Kidney capillary endothelial cell (primary cell): ENCODE measurements around the gene NDUFA3.
"Not testable (repeated sequence)": the region's sequence is repeated elsewhere in the genome, so short reads cannot be mapped to it uniquely, and the experiment has no call there.

Experiments used
- DNase-seq: peaks from one replicate; pipeline ENCODE4 v3.0.0-alpha.2; 2018; ENCODE audit warnings: low spot score

Gene NDUFA3

GRCh38 chr19:54102421-54103169 is at the start of gene NDUFA3:
Gene NDUFA3 (plus strand): TSS chr19:54102855. CDS start chr19:54102879, 24 bp downstream.
- DNase-seq, result peak; percentile 98

- no peak for DNase-seq
These were observed 40.0 kb upstream of the NDUFA3 start for GRCh38 chr19:54062643-54063042.

- DNase-seq, result no peak
These were observed 39.1 kb upstream of the NDUFA3 start, which contains the start of gene VSTM1 for GRCh38 chr19:54063350-54064116. Gene VSTM1 (minus strand): TSS chr19:54063897. CDS start chr19:54063777, 120 bp downstream.

- DNase-seq, result no peak
These were observed 33.2 kb upstream of the NDUFA3 start for GRCh38 chr19:54069470-54069869.

- no peak for DNase-seq
These were observed 28.8 kb upstream of the NDUFA3 start for GRCh38 chr19:54073829-54074228.

- no peak for DNase-seq
These were observed 27.8 kb upstream of the NDUFA3 start for GRCh38 chr19:54074851-54075250.

GRCh38 chr19:54077334-54077733 is 25.3 kb upstream of the NDUFA3 start:
- no peak for DNase-seq

GRCh38 chr19:54081032-54081431 is 21.6 kb upstream of the NDUFA3 start, which contains the start of gene TARM1:
Gene TARM1 (minus strand): TSS chr19:54081365. CDS start chr19:54081340, 25 bp downstream.
- DNase-seq, result no peak

- DNase-seq, result no peak
These were observed 18.2 kb upstream of the NDUFA3 start for GRCh38 chr19:54084410-54084809.

- no peak for DNase-seq
These were observed 8.1 kb upstream of the NDUFA3 start for GRCh38 chr19:54094426-54095000.

GRCh38 chr19:54095136-54095858 is 7.4 kb upstream of the NDUFA3 start:
- no peak for DNase-seq

- not testable (repeated sequence) for DNase-seq
These were observed 6.6 kb upstream of the NDUFA3 start for GRCh38 chr19:54095859-54096616.

GRCh38 chr19:54096617-54097106 is 6.0 kb upstream of the NDUFA3 start:
- DNase-seq, result no peak

GRCh38 chr19:54099190-54099902 is 3.3 kb upstream of the NDUFA3 start:
- no peak for DNase-seq

- not testable (repeated sequence) for DNase-seq
These were observed 2.8 kb upstream of the NDUFA3 start for GRCh38 chr19:54099903-54100255.

GRCh38 chr19:54100561-54100960 is 2.1 kb upstream of the NDUFA3 start, which contains the start of gene OSCAR:
Gene OSCAR (minus strand): TSS chr19:54100803. CDS start chr19:54100792, 11 bp downstream.
- no peak for DNase-seq

GRCh38 chr19:54104998-54105715 is 2.5 kb downstream of the NDUFA3 start:
- no peak for DNase-seq

- no peak for DNase-seq
These were observed 3.1 kb downstream of the NDUFA3 start for GRCh38 chr19:54105796-54106195.

- no peak for DNase-seq
These were observed 4.1 kb downstream of the NDUFA3 start for GRCh38 chr19:54106716-54107115.
